ENCODE results near the gene CD55.
A peak's percentile ranks its signal among the peaks of the same experiment; 100 is the strongest.
"Not testable (repeated sequence)": the region's sequence is repeated elsewhere in the genome, so short reads cannot be mapped to it uniquely, and the experiment has no call there.

CD55 gene

GRCh38 chr1:207306603-207307002 is 14.9 kb upstream of the CD55 start:
- DNase-seq = no peak

- DNase-seq = no peak
Observed at GRCh38 chr1:207308451-207309190, 12.9 kb upstream of the CD55 start.

- peak in 1 of 2 donors; percentile 7 for DNase-seq
Observed at GRCh38 chr1:207309745-207310273, 11.7 kb upstream of the CD55 start.

GRCh38 chr1:207311888-207312603 is 9.4 kb upstream of the CD55 start:
- DNase-seq = no peak

- no peak for DNase-seq
Observed at GRCh38 chr1:207312604-207312920, 8.9 kb upstream of the CD55 start.

- DNase-seq = no peak
Observed at GRCh38 chr1:207313131-207313530, 8.3 kb upstream of the CD55 start.

GRCh38 chr1:207314816-207315215 is 6.7 kb upstream of the CD55 start:
- DNase-seq = no peak

GRCh38 chr1:207315435-207315834 is 6.0 kb upstream of the CD55 start:
- no peak for DNase-seq

- DNase-seq = no peak
Observed at GRCh38 chr1:207316141-207316540, 5.3 kb upstream of the CD55 start.

GRCh38 chr1:207316622-207317391 is 4.7 kb upstream of the CD55 start:
- peak in 1 of 2 donors; percentile 12 for DNase-seq

GRCh38 chr1:207317561-207317960 is 3.9 kb upstream of the CD55 start:
- DNase-seq = no peak

- DNase-seq = no peak
Observed at GRCh38 chr1:207318072-207318619, 3.3 kb upstream of the CD55 start.

- DNase-seq = no peak
Observed at GRCh38 chr1:207319199-207319598, 2.3 kb upstream of the CD55 start.

- DNase-seq = not testable (repeated sequence)
Observed at GRCh38 chr1:207320105-207320504, 1.4 kb upstream of the CD55 start.

- DNase-seq = peak; percentile 68 to 73
Observed at GRCh38 chr1:207321790-207322645, 540 bp downstream of the CD55 start.

GRCh38 chr1:207323425-207324225 is 2.1 kb downstream of the CD55 start:
- DNase-seq = no peak

GRCh38 chr1:207328004-207328403 is 6.5 kb downstream of the CD55 start:
- no peak for DNase-seq

- DNase-seq = no peak
Observed at GRCh38 chr1:207328908-207329440, 7.5 kb downstream of the CD55 start.

- DNase-seq = no peak
Observed at GRCh38 chr1:207329469-207329868, 8.0 kb downstream of the CD55 start.

GRCh38 chr1:207330011-207330710 is 8.7 kb downstream of the CD55 start:
- no peak for DNase-seq

Data from hippocampal formation (tissue), 2 donors.